ENCODE results near the gene BRD3OS. TPM values are rescaled to one million over a fixed set of nuclear protein-coding genes. Genes with fewer than 3 reads are reported as not detected.
A peak's percentile ranks its signal among the peaks of the same experiment; 100 is the strongest.

The BRD3OS gene
- total and polyA plus RNA-seq, 2 donors (not counting 3 experiments of a cell fraction or from before 2014, with no cell fraction given): 11.9 to 15.4 TPM

DNA sequence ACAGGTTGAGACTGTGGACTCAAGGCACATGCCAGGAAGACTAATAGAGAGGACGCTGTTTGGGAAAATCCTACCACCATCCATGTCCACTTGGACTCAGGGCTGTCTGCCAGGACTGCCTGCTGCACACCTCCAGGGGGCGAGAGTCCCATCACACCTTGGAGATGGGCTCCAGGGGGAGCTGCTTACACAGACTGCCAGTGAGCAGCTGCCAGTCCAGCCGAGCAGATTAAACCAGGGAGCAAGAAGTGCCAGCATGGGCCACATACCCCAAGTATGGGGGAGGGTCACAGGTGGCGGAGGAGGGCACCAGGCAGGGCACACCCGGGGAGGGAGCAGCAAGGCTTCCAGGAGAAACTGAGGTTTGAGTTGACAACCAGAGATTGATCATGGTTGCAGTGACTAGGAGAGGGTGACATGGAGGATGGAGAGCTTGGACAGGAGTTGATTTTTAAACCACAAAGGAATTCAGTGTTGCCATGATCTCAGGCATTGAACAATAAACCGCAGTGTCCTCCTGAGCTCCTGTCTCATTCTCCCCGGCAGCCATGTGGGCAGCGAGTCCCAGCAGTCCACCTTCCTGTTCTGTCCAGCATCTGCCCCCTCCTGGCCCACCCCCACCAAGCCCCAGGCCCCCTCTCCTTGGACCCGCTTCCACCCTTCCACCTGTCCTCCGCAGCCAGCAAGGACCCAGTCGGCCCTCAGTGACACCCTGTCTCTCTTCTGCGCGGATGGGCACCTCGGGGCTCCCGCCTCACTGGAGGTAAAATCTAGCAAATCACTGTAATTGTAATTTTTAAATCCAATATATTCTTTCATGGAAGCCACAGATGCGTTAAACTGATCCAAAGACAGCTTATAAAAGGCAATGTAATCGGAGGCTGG is 30.0 kb upstream of the BRD3OS start:
- Histone ChIP-seq H3K36me3 (ENCODE audit: control insufficient read depth in 2 of 2, extremely low read depth in 1 of 2, insufficient read depth in 2 of 2, low read length in 2 of 2) (no peaks in the 10 kb centered on the region), H3K79me2 (ENCODE audit: control insufficient read depth, insufficient read depth, low read length) (peaks cover 18% of the 10 kb centered on the region), H3K4me1 (ENCODE audit: control insufficient read depth, extremely low read depth, insufficient read depth, low read length) (peaks cover 12% of the 10 kb centered on the region), H3K9me1 (replicated peaks; ENCODE audit: control insufficient read depth, extremely low read depth, insufficient read depth, low read length) (no peaks in the 10 kb centered on the region), H3K9ac (replicated peaks; ENCODE audit: extremely low read depth, insufficient read depth, low read length) (no peak overlapping the region), H3K9me3 (replicated peaks; ENCODE audit: control insufficient read depth, insufficient read depth, low read length) (no peaks in the 10 kb centered on the region), H4K20me1 (replicated peaks; ENCODE audit: control insufficient read depth, extremely low read depth, insufficient read depth, low read length) (no peaks in the 10 kb centered on the region), H3K27me3 (ENCODE audit: control insufficient read depth in 2 of 2, insufficient read depth in 2 of 2, low read length in 2 of 2) (no peaks in the 10 kb centered on the region), H3K4me3 (replicated peaks in 1 of 3; ENCODE audit: insufficient read depth in 1 of 3, low read depth in 1 of 3, low read length in 3 of 3) (no peak overlapping the region), H3K27ac (ENCODE audit: insufficient read depth, low read depth, low read length) (no peak overlapping the region), H2AFZ (ENCODE audit: low read depth, low read length) (no peak overlapping the region), H3K4me2 (ENCODE audit: insufficient read depth, low read length) (no peak overlapping the region)
- TF ChIP-seq POLR2AphosphoS5 (IDR thresholded peaks at IDR 0.05; ENCODE audit: insufficient read depth, low read depth, low read length) (no peak), CTCF (IDR thresholded peaks at IDR 0.05; ENCODE audit: extremely low read depth in 1 of 2, insufficient read depth in 1 of 2, low read depth in 1 of 2, low read length in 2 of 2) (peak in 1 of 2 donors; percentile 10)
- BruUV-seq (replicated peaks): no TSS peak
- FAIRE-seq (no peak), DNase-seq (ENCODE audit: low read depth, low spot score) (no peak)
- intact Hi-C loops (cut with micrococcal nuclease) (no loop called here), dilution Hi-C loops (cut with MboI; ENCODE audit: extremely low pct_ligation_motif_present, low sequenced_read_pairs) (no loop called here)
- POLR2A ChIA-PET: interaction anchor here (0.7 kb wide), 1 partner anchor 218 kb away, joined by 6 read pairs; no protein-coding TSS in a partner anchor
- CTCF ChIA-PET: interaction anchor here (0.8 to 5.5 kb wide), 19 partner anchors 10 to 463 kb away, joined by 3 to 232 read pairs (median 7); partner anchors contain the start of gene BRD3OS
